Ectodermal cell (in vitro differentiated cells): ENCODE measurements around the gene MAP6D1.

Experiments used
- H3K27ac ChIP-seq: 2 replicates; pipeline ENCODE4 v1.7.0; 2013; ENCODE audit warnings: mild to moderate bottlenecking, low read depth, low read length; ENCODE audit not compliant: insufficient read depth, poor library complexity, severe bottlenecking
- H3K27me3 ChIP-seq: 2 replicates; pipeline ENCODE4 v1.7.0; 2013; ENCODE audit warnings: mild to moderate bottlenecking, low read length; ENCODE audit not compliant: insufficient read depth, control insufficient read depth, poor library complexity, severe bottlenecking
- H3K36me3 ChIP-seq: one replicate; pipeline ENCODE4 v1.7.0; 2013; ENCODE audit warnings: low read length; ENCODE audit not compliant: control insufficient read depth, insufficient read depth
- H3K4me1 ChIP-seq: one replicate; pipeline ENCODE4 v1.7.0; 2013; ENCODE audit warnings: low read length; ENCODE audit not compliant: control insufficient read depth, insufficient read depth
- H3K4me3 ChIP-seq: 2 replicates; pipeline ENCODE4 v1.7.0; 2013; ENCODE audit warnings: low read depth, low read length, control low read depth; ENCODE audit not compliant: insufficient read depth
- H3K9me3 ChIP-seq: 2 replicates; pipeline ENCODE4 v1.7.0; 2013; ENCODE audit warnings: mild to moderate bottlenecking, low read length, moderate library complexity; ENCODE audit not compliant: control insufficient read depth

MAP6D1 gene

DNA sequence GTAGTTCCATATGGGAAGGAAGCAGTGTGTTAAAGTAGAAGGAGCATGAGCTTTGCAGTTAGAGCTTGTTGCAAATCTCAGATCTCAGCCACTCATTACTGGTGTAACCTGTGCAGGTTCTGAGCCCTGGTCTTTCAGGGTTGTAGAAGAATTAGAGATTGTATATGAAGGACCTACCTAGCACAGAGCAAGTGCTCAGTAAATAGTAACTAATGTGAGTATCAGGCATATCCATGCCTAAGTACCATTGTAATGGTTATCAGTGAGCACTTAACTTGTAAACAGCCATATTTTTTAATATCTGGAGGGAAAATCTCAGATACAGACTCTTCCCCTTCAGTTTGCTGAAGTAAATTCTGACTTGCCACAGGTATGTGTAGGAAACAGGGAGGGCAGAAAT, 59.3 kb downstream of the MAP6D1 start:
- Histone ChIP-seq H3K27me3 (no peaks in the 10 kb centered on the region), H3K4me3 (no peak overlapping the region), H3K9me3 (no peaks in the 10 kb centered on the region), H3K27ac (no peak overlapping the region), H3K4me1 (no peaks in the 10 kb centered on the region), H3K36me3 (peaks cover 17% of the 10 kb centered on the region)
